ENCODE measurements around the gene PRXL2C. TPM values are rescaled to one million over a fixed set of nuclear protein-coding genes. Genes with fewer than 3 reads are reported as not detected.

The PRXL2C gene
- total and polyA plus RNA-seq, 2 of the 13 experiments (the other 11 are each of a cell fraction or from before 2014, with no cell fraction given), result 11.0 to 13.2 TPM

- BruUV-seq (replicated peaks), result no TSS peak
- H3K27ac ChIP-seq (ENCODE audit: extremely low read length, insufficient read depth, low read length), result no peak overlapping the region
- no peak for TF ChIP-seq KLF15 (CRISPR knock-in tag; IDR thresholded peaks at IDR 0.05; ENCODE audit: borderline replicate concordance)
- no peak for TF ChIP-seq ZNF331 (CRISPR knock-in tag; IDR thresholded peaks at IDR 0.05)
- no peak for TF ChIP-seq MXD4 (CRISPR knock-in tag; IDR thresholded peaks at IDR 0.05)
- no peak for TF ChIP-seq ZC3H13 (CRISPR knock-in tag; IDR thresholded peaks at IDR 0.05)
- TF ChIP-seq ZNF253 (CRISPR knock-in tag; IDR thresholded peaks at IDR 0.05; ENCODE audit: borderline replicate concordance), result no peak
- TF ChIP-seq, protein P1, sequence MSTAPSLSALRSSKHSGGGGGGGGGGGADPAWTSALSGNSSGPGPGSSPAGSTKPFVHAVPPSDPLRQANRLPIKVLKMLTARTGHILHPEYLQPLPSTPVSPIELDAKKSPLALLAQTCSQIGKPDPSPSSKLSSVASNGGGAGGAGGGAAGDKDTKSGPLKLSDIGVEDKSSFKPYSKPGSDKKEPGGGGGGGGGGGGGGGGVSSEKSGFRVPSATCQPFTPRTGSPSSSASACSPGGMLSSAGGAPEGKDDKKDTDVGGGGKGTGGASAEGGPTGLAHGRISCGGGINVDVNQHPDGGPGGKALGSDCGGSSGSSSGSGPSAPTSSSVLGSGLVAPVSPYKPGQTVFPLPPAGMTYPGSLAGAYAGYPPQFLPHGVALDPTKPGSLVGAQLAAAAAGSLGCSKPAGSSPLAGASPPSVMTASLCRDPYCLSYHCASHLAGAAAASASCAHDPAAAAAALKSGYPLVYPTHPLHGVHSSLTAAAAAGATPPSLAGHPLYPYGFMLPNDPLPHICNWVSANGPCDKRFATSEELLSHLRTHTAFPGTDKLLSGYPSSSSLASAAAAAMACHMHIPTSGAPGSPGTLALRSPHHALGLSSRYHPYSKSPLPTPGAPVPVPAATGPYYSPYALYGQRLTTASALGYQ (CRISPR knock-in tag; IDR thresholded peaks at IDR 0.05), result no peak
- TF ChIP-seq, protein P2, sequence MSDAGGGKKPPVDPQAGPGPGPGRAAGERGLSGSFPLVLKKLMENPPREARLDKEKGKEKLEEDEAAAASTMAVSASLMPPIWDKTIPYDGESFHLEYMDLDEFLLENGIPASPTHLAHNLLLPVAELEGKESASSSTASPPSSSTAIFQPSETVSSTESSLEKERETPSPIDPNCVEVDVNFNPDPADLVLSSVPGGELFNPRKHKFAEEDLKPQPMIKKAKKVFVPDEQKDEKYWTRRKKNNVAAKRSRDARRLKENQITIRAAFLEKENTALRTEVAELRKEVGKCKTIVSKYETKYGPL (CRISPR knock-in tag; IDR thresholded peaks at IDR 0.05), result no peak
- TF ChIP-seq, protein P3, sequence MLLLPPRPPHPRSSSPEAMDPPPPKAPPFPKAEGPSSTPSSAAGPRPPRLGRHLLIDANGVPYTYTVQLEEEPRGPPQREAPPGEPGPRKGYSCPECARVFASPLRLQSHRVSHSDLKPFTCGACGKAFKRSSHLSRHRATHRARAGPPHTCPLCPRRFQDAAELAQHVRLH (CRISPR knock-in tag; IDR thresholded peaks at IDR 0.05; ENCODE audit: borderline replicate concordance, low read depth), result no peak
- TF ChIP-seq YEATS4 (CRISPR knock-in tag; IDR thresholded peaks at IDR 0.05; ENCODE audit: borderline replicate concordance), result no peak
- TF ChIP-seq ZNF616 (CRISPR knock-in tag; IDR thresholded peaks at IDR 0.05; ENCODE audit: low read depth), result no peak
- no peak for TF ChIP-seq PHF20 (CRISPR knock-in tag; IDR thresholded peaks at IDR 0.05)
- no peak for TF ChIP-seq ZNF781 (CRISPR knock-in tag; IDR thresholded peaks at IDR 0.05; ENCODE audit: borderline replicate concordance, not compliant biosample characterization)
- TF ChIP-seq, protein P4, sequence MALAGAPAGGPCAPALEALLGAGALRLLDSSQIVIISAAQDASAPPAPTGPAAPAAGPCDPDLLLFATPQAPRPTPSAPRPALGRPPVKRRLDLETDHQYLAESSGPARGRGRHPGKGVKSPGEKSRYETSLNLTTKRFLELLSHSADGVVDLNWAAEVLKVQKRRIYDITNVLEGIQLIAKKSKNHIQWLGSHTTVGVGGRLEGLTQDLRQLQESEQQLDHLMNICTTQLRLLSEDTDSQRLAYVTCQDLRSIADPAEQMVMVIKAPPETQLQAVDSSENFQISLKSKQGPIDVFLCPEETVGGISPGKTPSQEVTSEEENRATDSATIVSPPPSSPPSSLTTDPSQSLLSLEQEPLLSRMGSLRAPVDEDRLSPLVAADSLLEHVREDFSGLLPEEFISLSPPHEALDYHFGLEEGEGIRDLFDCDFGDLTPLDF (CRISPR knock-in tag; IDR thresholded peaks at IDR 0.05), result no peak
- TF ChIP-seq ZNF704 (CRISPR knock-in tag; IDR thresholded peaks at IDR 0.05; ENCODE audit: borderline replicate concordance), result no peak
- TF ChIP-seq ZNF329 (CRISPR knock-in tag; IDR thresholded peaks at IDR 0.05; ENCODE audit: low read depth), result no peak
- in situ Hi-C loops (cut with HindIII; ENCODE audit: extremely low pct_ligation_motif_present, low pct_unique_long_range_greater_than_20kb) (no loop called here), intact Hi-C loops (cut with micrococcal nuclease; ENCODE audit: unreplicated experiment) (no loop called here)
- H3K9me3 ChIP-seq (ENCODE audit: low read length), result no peaks in the 10 kb centered on the region
- peaks cover 12% of the 10 kb centered on the region; the same call in 1 of the 2 replicates for H3K4me1 ChIP-seq (ENCODE audit: insufficient read depth, low read length)
- no peaks in the 10 kb centered on the region for H3K36me3 ChIP-seq (replicated peaks in 1 of 2; ENCODE audit: control insufficient read depth in 1 of 2, insufficient read depth in 2 of 2, low read length in 2 of 2)
- no peak overlapping the region for H3K9ac ChIP-seq (ENCODE audit: insufficient read depth, low read depth, low read length)
- H2AFZ ChIP-seq (ENCODE audit: low read length), result no peak overlapping the region
- H3K79me2 ChIP-seq (ENCODE audit: insufficient read depth, low read length), result no peaks in the 10 kb centered on the region
- ATAC-seq (no peak), DNase-seq (ENCODE audit: low spot score) (no peak), FAIRE-seq (no peak)
- H3K4me2 ChIP-seq (ENCODE audit: low read depth, low read length), result no peak overlapping the region
- no peaks in the 10 kb centered on the region for H3K27me3 ChIP-seq (ENCODE audit: control insufficient read depth in 1 of 2, insufficient read depth in 2 of 2, low read length in 2 of 2)
- ChIA-PET POLR2A (no interaction called here), CTCF (ENCODE audit: low intra/inter-chr PET ratio, low total read pairs) (no interaction called here)
- WGBS (ENCODE audit: low lambda C conversion rate), result 10% methylated on average over 4 of the region's 4 CpGs
- no peak overlapping the region for H3K4me3 ChIP-seq (replicated peaks in 1 of 3; ENCODE audit: insufficient read depth in 1 of 3, low read depth in 2 of 3, low read length in 3 of 3)
- H4K20me1 ChIP-seq (ENCODE audit: insufficient read depth, low read length), result no peaks in the 10 kb centered on the region
Observed at GRCh38 chr9:96680812-96681499, 25.8 kb upstream of the PRXL2C start.
